H54 (cell line): ENCODE measurements around the gene ZNF337.
"Not testable (repeated sequence)": the region's sequence is repeated elsewhere in the genome, so short reads cannot be mapped to it uniquely, and the experiment has no call there.

Source experiments
- DNase-seq: peaks from one replicate; pipeline ENCODE4 v3.0.0; 2011; ENCODE audit warnings: low spot score, mixed read lengths; ENCODE audit not compliant: insufficient read length
- FAIRE-seq: peaks from 3 replicates; lab custom pipeline; 2011; peaks lifted over from hg19 to GRCh38; lab: Jason Lieb, UNC
- POLR2A ChIP-seq: IDR thresholded peaks from 2 replicates; pipeline ENCODE4 v1.6.1; 2011; ENCODE audit warnings: low read depth, mild to moderate bottlenecking, low read length

Gene ZNF337

GRCh38 chr20:25707695-25708094, 11.0 kb upstream of the ZNF337 start:
- no peak for TF ChIP-seq POLR2A
- FAIRE-seq (no peak), DNase-seq (no peak)

- no peak for DNase-seq
- no peak for TF ChIP-seq POLR2A
- no peak for FAIRE-seq
Measured at GRCh38 chr20:25706793-25707192, 10.1 kb upstream of the ZNF337 start.

GRCh38 chr20:25705830-25706351, 9.2 kb upstream of the ZNF337 start:
- DNase-seq, result no peak
- TF ChIP-seq POLR2A, result no peak
- no peak for FAIRE-seq

- not testable (repeated sequence) for FAIRE-seq, DNase-seq
Measured at GRCh38 chr20:25704303-25704702, 7.7 kb upstream of the ZNF337 start.

- FAIRE-seq, DNase-seq: not testable (repeated sequence)
Measured at GRCh38 chr20:25700835-25701234, 4.2 kb upstream of the ZNF337 start.

GRCh38 chr20:25699914-25700313, 3.3 kb upstream of the ZNF337 start:
- no peak for FAIRE-seq

GRCh38 chr20:25697132-25697446, 436 bp upstream of the ZNF337 start:
- DNase-seq, result no peak
- FAIRE-seq, result no peak
- no peak for TF ChIP-seq POLR2A

More at GRCh38 chr20:25699914-25700313, 3.3 kb upstream of the ZNF337 start:
- DNase-seq, result no peak
- TF ChIP-seq POLR2A, result no peak

- no peak for DNase-seq
- FAIRE-seq, result no peak
- no peak for TF ChIP-seq POLR2A
Measured at GRCh38 chr20:25695532-25696370, 902 bp downstream of the ZNF337 start.

GRCh38 chr20:25692499-25692898, 4.2 kb downstream of the ZNF337 start:
- TF ChIP-seq POLR2A, result no peak
- no peak for DNase-seq
- no peak for FAIRE-seq

GRCh38 chr20:25690427-25690826, 6.2 kb downstream of the ZNF337 start:
- DNase-seq (no peak), FAIRE-seq (no peak)
- no peak for TF ChIP-seq POLR2A

- no peak for TF ChIP-seq POLR2A
- FAIRE-seq, result no peak
- no peak for DNase-seq
Measured at GRCh38 chr20:25686081-25687067, 10.3 kb downstream of the ZNF337 start.

- no peak for TF ChIP-seq POLR2A
- DNase-seq (no peak), FAIRE-seq (no peak)
Measured at GRCh38 chr20:25685276-25686080, 11.2 kb downstream of the ZNF337 start.

- not testable (repeated sequence) for FAIRE-seq, DNase-seq
Measured at GRCh38 chr20:25683826-25684225, 12.8 kb downstream of the ZNF337 start.
